SHP77 treated with DMSO at 0.1 percent for 48 hours (cell line): ENCODE results near the gene NDUFS6.
"Not testable (repeated sequence)": the region's sequence is repeated elsewhere in the genome, so short reads cannot be mapped to it uniquely, and the experiment has no call there.

Experiments
- DNase-seq: peaks from one replicate; lab custom pipeline; 2025; lab: John Stamatoyannopoulos, UW

The NDUFS6 gene

DNA sequence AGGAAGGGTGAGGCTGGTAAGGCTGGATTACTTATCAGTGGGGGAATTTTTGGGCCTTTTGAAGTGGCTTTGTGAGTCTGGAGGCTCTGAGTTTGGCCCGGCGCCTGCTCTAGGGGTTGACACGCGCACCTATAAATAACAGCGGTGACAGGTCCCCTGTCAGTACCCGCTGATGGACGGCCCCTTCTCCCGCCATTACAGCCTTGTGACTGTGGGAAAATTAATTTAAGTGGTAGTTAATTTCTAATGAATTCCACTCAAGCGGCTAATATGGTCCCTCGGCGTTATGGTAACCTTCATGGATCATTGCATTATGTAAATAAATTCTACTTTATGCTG, 18.0 kb upstream of the NDUFS6 start:
- DNase-seq, result no peak

- DNase-seq, result no peak
Observed at GRCh38 chr5:1784197-1785050, 16.8 kb upstream of the NDUFS6 start.

GRCh38 chr5:1785062-1785461, 16.1 kb upstream of the NDUFS6 start:
- DNase-seq, result no peak

GRCh38 chr5:1785984-1786383, 15.2 kb upstream of the NDUFS6 start:
- DNase-seq, result no peak

DNA sequence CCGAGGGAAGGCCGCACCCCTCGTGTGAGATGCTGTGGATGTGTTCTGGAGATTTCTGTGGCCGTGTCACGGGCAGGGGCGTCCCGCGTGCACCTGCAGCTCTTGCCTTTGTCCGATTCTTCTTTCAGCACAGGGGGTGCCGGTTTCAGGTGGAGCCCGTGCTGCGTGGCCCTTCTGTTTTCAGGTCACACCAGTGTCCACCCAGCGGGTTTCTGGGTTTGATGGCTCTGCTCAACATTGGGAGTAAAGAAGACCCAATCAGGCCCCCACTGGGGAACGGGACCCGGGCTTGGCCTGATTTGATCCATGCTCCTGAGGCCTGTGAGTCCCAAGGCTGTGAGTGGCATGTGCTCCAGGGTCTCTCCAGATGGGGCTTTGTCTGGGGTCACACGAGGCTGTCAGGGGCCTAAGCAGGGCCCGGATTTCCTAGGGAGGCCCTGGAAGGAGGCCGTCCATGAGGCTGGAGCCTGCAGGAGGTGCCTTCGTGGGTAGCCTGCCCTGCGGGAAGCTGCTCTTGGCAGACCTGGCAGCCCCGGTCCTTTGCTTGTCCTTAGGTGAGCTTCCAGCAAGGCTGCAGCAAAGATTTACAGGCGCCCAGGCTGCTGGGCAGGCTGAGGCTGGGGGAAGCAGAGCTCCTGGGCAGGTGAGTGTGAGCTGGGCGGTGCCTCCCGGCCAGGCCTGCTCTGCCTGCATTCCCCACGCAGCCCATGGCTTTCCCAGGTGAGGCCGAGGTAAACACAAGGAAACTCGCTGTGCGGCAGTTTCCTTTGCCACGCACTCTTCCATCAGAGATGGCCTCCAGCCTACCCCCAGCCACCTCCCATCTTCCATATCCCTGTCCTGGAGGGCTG, 14.4 kb upstream of the NDUFS6 start:
- DNase-seq, result no peak

DNA sequence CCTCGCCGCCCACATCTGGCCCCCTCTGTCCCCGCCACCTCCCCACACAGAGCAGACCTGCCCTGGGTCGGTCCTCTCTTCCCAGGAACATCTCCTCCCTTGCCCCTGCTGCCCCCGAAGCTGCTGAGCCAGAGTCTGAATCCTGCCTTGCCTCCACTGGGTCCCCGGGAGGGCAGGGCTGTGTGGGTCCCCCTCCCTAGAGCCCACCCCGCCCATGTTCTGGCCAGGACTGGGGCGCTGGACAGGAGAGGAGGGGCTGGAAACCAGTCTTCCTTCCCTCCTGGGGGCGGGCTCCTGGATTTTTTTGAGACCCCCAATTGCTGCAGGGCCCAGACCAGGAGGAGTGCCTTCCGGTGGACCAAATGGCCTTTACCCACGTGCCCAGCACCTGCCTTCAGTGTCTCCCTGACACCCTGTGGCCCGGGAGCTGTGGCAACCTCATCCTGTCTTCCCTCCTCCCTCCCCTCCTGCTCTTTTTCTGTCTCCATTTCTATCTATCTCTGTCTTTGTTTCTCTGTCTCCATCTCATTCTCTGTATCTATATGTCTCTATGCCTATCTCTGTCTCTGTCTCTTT, 13.6 kb upstream of the NDUFS6 start:
- no peak for DNase-seq

DNA sequence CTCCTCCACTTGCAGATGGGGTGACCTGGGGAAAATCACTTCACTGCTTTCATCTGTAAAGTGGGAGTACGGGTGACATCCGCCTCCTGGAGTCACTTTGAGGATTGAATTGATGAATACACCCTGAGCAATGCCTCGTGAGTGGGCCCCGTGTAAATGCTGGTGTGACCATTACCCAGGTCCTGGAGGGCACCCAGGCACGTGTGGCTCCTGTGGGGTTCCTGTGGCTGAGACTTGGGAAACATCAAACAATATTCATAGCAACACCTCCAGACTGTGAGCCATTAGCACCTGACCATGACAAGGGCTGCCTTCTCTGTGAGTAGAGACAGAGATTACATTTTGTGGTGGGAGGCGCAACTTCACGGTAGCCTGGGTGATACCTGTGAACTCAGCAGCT, 13.0 kb upstream of the NDUFS6 start:
- DNase-seq, result no peak

- DNase-seq, result no peak
Observed at GRCh38 chr5:1788828-1789227, 12.4 kb upstream of the NDUFS6 start.

DNA sequence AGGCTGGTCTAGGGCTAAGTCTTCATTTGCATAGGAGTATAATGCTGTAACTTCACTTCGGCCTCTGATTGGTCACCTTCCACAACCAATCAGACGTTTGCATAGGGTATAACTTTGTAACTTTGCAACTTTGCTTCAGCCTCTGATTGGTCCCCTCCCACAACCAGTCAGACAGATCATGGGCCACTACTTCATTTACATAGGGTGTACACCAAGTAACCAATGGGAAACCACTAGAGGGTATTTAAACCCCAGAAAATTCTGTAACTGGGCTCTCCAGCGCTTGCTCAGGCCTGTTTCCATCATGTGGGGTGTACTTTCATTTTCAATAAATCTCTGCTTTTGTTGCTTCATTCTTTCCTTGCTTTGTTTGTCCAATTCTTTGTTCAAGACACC, 11.8 kb upstream of the NDUFS6 start:
- not testable (repeated sequence) for DNase-seq

- DNase-seq, result no peak
Observed at GRCh38 chr5:1789834-1790471, 11.3 kb upstream of the NDUFS6 start.

DNA sequence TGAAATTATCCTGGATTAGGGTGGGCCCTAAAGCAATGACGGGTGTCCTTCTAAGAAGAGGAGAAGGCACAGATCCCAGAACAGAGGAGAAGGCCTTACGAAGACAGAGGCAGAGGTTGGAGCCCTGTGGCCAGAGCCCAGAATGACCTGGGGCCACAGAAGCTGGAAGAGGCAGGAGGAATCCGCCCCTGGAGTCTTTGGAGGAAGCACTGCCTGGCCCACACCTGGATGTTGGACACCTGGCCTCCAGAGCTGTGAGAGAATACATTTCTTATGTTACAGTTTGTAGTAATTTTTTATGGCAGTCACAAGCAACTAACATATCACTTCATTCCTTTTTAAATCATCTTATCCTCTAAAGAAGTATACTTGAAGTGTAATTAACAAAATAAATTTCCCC, 10.0 kb upstream of the NDUFS6 start:
- no peak for DNase-seq

- no peak for DNase-seq
Observed at GRCh38 chr5:1792842-1793266, 8.4 kb upstream of the NDUFS6 start.

- DNase-seq, result no peak
Observed at GRCh38 chr5:1793301-1793740, 7.9 kb upstream of the NDUFS6 start.

DNA sequence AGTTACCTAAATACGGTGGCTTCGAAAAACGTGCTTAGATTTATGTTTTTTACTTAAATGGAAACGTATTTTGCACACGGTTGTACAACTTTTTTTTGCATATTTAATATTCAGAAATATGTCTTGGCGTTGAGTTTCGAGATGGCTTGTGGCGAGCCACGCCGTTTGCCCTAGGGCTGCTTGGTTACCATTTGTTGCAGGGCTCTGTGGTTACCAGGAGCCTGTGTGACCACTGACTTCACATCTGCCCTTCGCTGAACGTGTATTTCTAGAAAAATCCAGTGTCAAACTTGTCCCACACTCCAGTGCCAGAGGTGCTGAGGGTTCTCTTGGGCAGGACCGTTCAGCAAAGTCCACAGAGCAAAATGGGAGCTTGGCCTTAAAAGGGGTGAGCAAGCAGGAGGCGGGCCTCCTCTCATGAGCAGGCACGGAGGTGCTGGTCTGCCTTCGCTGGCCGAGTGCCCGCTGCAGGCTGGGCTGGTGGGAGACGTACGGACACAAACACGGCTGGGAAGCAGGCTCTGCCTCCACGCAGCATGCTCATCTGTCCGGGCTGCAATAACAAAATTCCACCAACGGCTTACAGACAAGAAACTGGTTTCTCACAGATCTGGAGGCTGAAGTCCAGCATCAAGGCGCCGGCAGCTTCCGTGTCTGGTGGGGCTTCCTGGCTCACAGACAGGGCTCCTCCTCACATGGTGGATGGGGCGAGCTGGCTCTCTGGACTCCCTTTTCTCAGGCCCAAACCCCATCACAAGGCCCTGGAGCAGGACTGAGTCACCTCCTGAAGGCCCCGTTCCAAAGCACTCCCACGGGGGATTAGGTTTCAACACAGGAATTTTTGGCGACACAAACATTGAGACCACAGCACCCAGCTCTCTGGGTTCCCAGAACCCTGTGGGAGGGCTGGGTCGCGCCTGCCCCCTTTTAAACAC, 7.0 kb upstream of the NDUFS6 start:
- DNase-seq, result no peak

GRCh38 chr5:1794901-1795290, 6.3 kb upstream of the NDUFS6 start:
- DNase-seq, result no peak

DNA sequence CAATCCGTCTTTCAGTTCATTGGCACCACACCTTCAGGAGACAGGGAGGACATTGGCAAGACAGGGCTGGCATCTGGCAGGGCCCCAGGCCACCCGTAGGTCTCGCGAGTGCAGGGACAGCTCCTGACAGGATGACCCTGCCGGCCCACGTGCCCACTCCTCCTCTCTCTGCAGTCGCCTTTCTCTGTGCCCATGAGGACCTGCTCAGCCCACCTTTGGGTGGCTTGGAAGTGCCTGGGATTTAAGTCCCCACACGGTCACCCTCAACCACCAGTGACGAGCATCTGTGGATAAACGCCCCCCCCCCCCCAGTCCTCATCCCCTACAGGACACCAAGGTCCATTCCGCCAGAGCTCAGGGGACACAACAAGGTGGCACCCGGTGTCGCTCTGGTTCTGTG, 5.7 kb upstream of the NDUFS6 start:
- no peak for DNase-seq

DNA sequence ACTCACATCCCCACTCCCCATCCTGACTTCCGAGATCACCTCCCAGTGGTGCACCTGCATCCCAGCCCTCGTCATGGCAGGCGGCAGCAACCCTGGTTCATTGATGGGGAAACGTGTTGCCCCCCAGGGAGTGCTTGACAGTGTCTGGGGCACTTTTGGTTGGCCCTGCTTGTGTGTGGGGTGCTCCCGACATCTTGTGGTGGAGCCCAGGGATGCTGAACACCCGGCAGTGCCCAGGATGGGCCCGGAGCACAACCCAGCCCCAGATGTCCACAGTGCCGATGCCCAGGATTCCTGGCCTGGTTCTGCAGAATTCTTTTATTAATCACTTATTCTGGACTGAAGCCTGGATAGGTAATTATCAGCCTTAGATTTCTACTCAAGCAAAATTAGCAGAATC, 5.3 kb upstream of the NDUFS6 start:
- no peak for DNase-seq

- DNase-seq, result no peak
Observed at GRCh38 chr5:1796371-1797102, 4.7 kb upstream of the NDUFS6 start.

GRCh38 chr5:1797103-1797800, 4.0 kb upstream of the NDUFS6 start:
- no peak for DNase-seq

DNA sequence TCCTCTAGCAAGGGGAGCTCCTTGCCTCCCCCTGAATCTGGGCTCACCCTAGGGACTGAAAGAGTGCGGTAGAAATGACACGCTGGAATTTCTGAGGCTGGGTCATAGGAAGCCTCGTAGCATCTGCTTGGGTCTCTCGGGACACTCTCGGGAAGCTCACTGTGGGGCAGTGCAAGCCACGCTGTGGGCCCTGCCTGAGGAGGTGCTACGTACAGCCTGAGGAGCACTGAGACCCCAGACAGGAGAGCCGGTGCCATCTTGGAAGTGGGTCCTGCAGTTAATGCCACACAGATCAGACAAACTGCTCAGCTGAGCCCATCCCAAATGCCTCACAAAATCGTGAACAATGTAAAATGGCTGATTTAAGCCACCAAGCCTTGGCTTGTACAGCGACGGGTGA, 3.4 kb upstream of the NDUFS6 start:
- DNase-seq, result no peak
